ENCODE measurements around the gene WAC. TPM values are rescaled to one million over a fixed set of nuclear protein-coding genes. Genes with fewer than 3 reads are reported as not detected.
A peak's percentile ranks its signal among the peaks of the same experiment; 100 is the strongest.

Gene WAC
- total and polyA plus RNA-seq, 4 donors, result 27.0 to 227 (median 60.2) TPM

DNA sequence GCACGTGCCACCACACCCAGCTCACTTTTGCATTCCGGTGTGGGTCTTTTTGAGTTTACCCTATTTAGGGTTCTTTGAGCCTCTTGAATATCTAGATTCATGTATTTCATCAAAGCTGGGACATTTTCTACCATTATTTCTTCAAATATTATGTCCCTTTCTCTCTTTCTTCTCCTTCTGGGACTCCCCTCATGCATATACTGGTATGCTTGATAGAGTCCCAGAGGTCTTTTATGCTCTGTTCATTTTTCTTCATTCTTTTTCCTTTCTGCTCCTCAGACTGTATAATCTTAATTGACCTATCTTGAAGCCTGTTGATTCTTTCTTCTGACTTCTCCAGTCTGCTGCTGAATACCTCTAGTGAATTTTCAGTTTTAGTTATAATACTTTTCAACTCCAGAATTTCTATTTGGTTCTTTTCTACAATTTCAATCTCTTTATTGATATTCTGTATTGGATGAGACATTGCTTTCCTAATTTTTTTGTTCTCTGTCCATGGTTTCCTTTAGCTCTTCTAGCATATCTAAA, 9.1 kb upstream of the WAC start:
- peaks cover 0 to 4% (median 3%) of the 10 kb centered on the region in 4 donors for H3K9me3 ChIP-seq (ENCODE audit: control insufficient read depth in 4 of 4, insufficient read depth in 3 of 4, low read length in 3 of 4)
- ATAC-seq (ENCODE audit: insufficient read depth, low FRiP score) (no peak), DNase-seq (no peak)
- H3K9ac ChIP-seq (ENCODE audit: insufficient read depth in 1 of 2, low read length in 2 of 2), result no peak overlapping the region
- TF ChIP-seq CTCF (IDR thresholded peaks at IDR 0.05; ENCODE audit: control extremely low read depth, extremely low read depth), result no peak
- no peaks in the 10 kb centered on the region for H3K27me3 ChIP-seq (ENCODE audit: control insufficient read depth in 3 of 3, insufficient read depth in 3 of 3, low read length in 2 of 3)
- H3K27ac ChIP-seq (ENCODE audit: low read depth in 1 of 2, low read length in 1 of 2), result no peak overlapping the region
- no peaks in the 10 kb centered on the region for H3K4me1 ChIP-seq (ENCODE audit: control insufficient read depth in 5 of 5, insufficient read depth in 5 of 5, low read length in 5 of 5)
- WGBS, 2 donors, result 97 to 98% methylated on average over 2 of the region's 2 CpGs
- no peak overlapping the region for H3K4me3 ChIP-seq
- peaks cover 3 to 13% (median 10%) of the 10 kb centered on the region in 4 donors for H3K36me3 ChIP-seq (ENCODE audit: control insufficient read depth in 4 of 4, insufficient read depth in 4 of 4, low read length in 4 of 4)

DNA sequence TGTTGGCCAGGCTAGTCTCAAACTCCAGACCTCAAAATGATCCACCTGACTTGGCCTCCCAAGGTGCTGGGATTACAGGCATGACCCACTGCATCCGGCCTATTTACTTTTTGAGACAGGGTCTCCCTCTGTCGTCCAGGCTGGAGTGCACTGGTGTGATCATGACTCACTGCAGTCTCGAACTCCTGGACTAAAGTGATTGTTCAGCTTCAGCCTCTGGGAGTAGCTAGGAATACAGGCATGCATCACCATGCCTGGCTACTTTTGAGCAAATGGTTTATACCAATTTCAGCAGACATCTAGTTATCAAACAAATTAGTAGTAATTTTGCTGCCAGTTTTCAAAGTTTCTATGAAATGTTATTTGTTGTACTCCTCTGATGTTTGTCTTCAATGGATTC, 2.2 kb upstream of the WAC start:
- no peak for DNase-seq
- TF ChIP-seq CTCF (IDR thresholded peaks at IDR 0.05; ENCODE audit: control extremely low read depth, extremely low read depth), result no peak
- no peaks in the 10 kb centered on the region for H3K27me3 ChIP-seq (ENCODE audit: control insufficient read depth in 3 of 3, insufficient read depth in 3 of 3, low read length in 2 of 3)
- H3K4me3 ChIP-seq, result no peak overlapping the region
- H3K9ac ChIP-seq (ENCODE audit: insufficient read depth in 1 of 2, low read length in 2 of 2), result no peak overlapping the region
- H3K27ac ChIP-seq (ENCODE audit: low read depth in 1 of 2, low read length in 1 of 2), result no peak overlapping the region
- H3K9me3 ChIP-seq (ENCODE audit: control insufficient read depth in 4 of 4, insufficient read depth in 3 of 4, low read length in 3 of 4), result no peaks in the 10 kb centered on the region
- ATAC-seq (ENCODE audit: insufficient read depth, low FRiP score), result no peak
- peaks cover 3 to 16% (median 7%) of the 10 kb centered on the region in 4 donors for H3K36me3 ChIP-seq (ENCODE audit: control insufficient read depth in 4 of 4, insufficient read depth in 4 of 4, low read length in 4 of 4)
- 74 to 78% methylated on average over 3 of the region's 3 CpGs for WGBS, 2 donors
- H3K4me1 ChIP-seq (ENCODE audit: control insufficient read depth in 5 of 5, insufficient read depth in 5 of 5, low read length in 5 of 5), result peaks cover 0 to 16% (median 9%) of the 10 kb centered on the region in 5 donors

DNA sequence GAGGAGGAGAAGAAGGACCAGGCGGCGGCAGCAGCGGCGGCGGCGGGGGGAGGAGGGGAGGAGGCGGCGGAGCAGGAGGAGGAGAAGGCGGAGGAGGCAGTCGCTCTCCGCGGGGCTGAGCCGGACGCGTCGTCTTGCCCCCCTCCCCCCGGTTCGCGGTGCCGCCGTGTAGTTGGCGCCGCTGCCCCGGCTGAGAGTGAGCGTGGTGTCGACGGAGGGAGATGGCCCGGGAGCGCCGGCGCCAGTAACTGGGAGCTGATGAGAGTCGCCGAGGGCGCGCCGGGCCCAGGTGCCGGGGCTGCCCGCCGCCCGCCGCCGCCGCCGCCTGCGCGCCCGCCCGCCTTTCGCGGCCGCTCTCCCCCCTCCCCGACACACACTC, 257 bp downstream of the WAC start:
- Histone ChIP-seq H3K4me1 (ENCODE audit: control insufficient read depth in 5 of 5, insufficient read depth in 5 of 5, low read length in 5 of 5) (peaks cover 0 to 16% (median 9%) of the 10 kb centered on the region in 5 donors), H3K27me3 (ENCODE audit: control insufficient read depth in 3 of 3, insufficient read depth in 3 of 3, low read length in 2 of 3) (no peaks in the 10 kb centered on the region), H3K9me3 (ENCODE audit: control insufficient read depth in 4 of 4, insufficient read depth in 3 of 4, low read length in 3 of 4) (no peaks in the 10 kb centered on the region), H3K9ac (ENCODE audit: insufficient read depth in 1 of 2, low read length in 2 of 2) (peak overlapping the region in 1 of 2 donors; percentile 94), H3K4me3 (peak overlapping the region; percentile 99), H3K27ac (ENCODE audit: low read depth in 1 of 2, low read length in 1 of 2) (peak overlapping the region; percentile 93 to 98), H3K36me3 (ENCODE audit: control insufficient read depth in 4 of 4, insufficient read depth in 4 of 4, low read length in 4 of 4) (peaks cover 6 to 32% (median 17%) of the 10 kb centered on the region in 4 donors)
- WGBS, 2 donors, result 0 to 1% methylated on average over 16 to 50 of the region's 52 CpGs
- no peak for TF ChIP-seq CTCF (IDR thresholded peaks at IDR 0.05; ENCODE audit: control extremely low read depth, extremely low read depth)
- no peak for DNase-seq
- ATAC-seq (ENCODE audit: insufficient read depth, low FRiP score), result no peak
